Measurements from ENCODE around the gene PLD4.
"Not testable (repeated sequence)": the region's sequence is repeated elsewhere in the genome, so short reads cannot be mapped to it uniquely, and the experiment has no call there.

The PLD4 gene

DNA sequence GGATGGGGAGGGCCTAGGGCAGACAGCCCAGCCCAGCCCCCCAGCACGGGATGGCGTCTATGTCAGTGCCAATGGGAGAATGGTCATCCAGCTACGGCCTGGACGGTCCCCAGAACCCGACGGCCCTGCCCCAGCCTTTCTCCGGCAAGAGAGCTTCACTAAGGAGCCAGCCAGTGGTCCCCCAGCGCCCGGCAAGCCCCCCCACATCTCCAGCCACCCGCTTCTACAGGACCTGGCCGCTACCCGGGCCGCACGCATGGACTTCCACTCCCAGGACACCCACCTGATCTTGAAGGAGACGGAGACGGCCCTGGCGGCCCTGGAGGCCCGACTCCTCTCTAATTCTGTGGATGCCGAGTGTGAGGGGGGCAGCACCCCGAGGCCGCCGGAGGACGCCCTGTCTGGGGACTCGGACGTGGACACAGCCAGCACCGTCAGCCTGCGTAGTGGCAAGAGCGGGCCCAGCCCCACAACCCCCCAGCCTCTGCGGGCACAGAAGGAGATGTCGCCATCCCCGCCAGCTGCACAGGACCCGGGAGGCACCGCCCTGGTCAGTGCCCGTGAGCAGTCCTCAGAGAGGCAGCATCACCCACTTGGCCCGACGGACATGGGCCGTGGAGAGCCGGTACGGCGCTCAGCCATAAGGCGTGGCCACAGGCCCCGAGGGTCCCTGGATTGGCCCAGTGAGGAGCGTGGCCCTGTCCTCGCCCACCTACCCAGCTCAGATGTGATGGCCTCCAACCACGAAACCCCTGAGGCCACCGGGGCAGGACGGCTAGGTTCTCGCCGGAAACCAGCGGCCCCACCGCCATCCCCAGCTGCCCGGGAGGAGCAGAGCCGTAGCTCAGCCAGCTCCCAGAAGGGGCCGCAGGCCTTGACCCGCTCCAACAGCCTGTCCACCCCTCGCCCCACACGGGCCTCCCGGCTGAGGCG is 37.7 kb upstream of the PLD4 start:
- DNase-seq, result no peak

DNA sequence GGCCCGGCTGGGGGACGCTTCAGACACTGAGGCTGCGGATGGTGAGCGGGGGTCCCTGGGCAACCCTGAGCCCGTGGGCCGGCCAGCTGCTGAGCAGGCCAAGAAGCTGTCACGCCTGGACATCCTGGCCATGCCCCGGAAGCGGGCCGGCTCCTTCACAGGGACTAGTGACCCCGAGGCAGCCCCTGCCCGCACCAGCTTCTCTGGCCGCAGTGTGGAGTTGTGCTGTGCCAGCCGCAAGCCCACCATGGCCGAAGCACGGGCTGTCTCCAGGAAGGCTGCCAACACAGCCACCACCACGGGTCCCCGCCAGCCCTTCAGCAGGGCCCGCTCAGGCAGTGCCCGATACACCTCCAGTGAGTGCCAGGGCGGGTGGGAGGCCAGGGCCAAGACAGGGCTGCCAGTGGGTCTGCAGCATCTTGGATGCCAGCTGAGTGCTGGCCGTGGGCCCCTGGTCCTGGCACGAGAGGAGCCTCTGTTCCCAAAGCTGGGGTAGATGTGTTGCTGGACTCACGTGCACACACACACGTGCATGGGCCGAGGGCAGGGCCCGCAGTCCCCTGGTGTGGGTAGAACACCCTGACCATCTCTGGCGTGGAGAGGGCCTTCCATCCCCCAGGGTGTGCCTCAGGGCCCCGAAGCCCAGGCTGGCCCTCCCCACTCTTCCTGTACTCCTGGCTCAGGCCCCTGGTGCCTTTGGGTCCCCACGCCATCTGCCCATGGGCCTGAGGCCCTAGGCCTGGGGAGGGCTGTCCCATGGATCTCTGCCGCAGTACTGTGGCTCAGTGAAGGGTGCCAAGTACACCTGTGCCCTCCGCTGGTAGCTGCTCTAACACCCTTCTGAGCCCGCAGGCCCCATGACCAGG is 36.8 kb upstream of the PLD4 start:
- DNase-seq, result no peak

- DNase-seq, result no peak
Measured at GRCh38 chr14:104888489-104889374, 35.9 kb upstream of the PLD4 start.

GRCh38 chr14:104889375-104889757 is 35.3 kb upstream of the PLD4 start:
- no peak for DNase-seq

- not testable (repeated sequence) for DNase-seq
Measured at GRCh38 chr14:104890292-104890691, 34.4 kb upstream of the PLD4 start.

- DNase-seq, result no peak
Measured at GRCh38 chr14:104891121-104891551, 33.5 kb upstream of the PLD4 start.

DNA sequence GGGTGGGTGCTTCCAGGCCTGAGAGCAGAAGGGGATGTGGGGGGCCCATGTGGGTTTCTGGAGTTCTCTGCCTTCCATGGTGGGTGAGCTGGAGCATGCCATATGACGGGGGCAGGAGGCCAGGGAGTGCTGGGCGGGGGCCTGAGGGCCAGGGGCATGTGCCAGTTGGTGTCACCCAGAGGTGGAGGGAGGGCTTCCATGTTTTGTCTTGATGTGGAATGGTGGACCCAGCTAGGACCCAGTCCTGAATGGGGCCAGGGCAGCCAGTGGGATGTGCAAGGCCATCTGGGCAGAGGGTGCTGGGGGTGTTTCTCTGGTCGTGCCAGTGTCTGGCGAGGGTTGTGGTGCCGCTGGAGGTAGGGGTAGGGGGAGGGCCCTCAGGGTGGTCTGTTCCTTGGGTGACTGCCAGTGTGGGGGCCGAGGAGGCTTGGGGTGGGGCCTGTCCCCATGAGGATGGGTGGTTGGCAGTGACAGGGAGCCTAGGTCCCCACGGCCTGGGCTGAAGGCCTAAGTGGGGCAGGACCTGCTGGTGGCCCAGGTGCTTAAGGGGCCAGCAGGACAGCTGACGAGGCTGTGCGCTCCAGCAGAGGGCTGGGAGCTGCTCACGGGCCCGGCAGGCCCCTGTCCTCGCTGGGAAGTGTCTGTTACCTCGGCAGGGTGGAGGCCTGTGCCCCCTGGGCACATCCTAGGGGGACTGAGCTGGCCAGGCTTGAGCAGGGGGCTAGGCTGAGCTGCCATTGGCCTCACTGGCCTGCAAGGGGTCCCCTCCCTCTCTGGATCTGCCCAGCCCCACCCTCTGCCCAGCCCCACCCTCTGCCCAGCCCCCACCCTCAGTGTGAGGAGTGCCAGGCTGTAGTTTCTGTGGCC is 32.8 kb upstream of the PLD4 start:
- no peak for DNase-seq

DNA sequence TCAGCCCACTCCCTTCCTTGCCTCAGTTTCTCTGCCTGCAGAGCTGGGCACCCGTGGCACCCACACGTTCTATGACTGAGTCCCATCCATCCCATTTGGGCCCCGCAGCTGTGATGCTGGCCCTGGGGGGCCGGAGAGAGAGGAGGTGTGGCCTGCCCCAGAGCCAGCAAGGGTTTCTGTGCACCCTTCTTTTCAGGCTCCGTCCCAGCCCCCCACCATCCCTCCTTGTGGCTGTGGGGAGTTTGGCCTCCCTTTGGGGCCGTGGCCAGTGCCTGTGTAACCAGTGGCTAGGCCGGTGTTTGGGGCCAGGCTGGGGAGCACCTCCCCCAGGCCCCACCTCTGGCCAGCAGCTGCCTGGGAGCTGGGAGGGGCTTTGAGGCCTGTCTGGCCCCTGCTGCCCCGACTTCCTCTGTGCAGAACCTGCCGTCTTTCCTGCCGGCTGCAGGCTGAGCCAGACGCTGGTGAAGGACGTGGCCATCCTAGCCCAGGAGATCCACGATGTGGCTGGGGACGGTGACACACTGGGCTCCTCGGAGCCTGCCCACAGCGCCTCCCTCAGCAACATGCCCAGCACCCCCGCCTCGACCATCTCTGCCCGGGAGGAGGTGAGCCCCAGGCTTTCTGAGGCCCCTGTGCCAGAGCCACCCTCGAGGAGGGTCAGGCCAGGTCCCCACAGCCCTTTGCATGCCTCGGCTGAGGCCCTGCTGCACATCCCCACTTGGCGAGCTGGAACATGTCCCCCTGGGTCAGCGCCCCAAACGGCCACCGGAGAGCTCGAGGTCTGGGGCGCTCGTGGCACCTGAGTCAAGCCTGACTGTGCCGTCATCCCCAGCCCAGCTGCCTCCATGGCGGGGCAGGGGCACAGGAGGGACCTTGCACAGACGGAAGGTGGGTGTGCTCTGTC is 31.9 kb upstream of the PLD4 start:
- DNase-seq, result no peak

GRCh38 chr14:104893435-104894207 is 31.1 kb upstream of the PLD4 start:
- DNase-seq, result no peak

DNA sequence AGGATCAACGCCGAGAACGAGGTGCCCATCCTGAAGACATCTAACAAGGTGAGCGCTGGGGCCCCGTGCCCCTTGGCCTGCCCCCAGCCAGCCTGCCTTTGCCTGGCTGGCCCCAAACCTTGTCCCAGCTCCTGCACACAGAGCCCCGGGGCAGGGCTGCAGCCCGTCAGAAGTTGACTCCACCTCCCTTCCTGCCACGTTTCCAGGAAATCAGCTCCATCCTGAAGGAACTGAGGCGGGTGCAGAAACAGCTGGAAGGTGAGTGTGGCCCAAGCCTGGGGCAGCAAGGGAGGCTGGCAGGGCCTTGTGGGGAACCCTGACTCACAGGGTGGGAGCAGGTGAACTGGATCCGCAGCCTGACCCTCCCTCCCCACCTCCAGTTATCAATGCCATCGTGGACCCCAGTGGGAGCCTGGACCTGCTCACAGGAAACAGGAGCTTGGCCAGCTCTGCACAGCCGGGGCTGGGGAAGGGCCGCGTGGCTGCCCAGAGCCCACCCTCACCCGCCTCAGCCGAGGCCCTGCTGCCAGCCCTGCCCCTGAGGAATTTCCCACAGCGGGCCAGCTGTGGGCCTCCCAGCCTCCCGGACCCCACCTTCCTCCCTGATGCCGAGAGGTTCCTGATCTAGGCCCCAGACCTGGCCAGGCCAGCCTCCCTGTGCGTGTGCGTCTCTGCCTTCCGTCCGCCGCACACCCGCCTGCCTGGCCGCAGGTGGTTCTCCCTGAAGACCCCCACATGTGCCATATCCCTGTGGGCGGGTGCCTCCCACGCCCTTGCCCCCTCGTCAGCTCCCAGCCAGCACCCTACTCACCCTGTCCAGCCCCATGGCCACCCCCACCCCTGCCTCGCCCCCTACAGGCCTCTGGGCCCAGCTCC is 30.1 kb upstream of the PLD4 start:
- no peak for DNase-seq

DNA sequence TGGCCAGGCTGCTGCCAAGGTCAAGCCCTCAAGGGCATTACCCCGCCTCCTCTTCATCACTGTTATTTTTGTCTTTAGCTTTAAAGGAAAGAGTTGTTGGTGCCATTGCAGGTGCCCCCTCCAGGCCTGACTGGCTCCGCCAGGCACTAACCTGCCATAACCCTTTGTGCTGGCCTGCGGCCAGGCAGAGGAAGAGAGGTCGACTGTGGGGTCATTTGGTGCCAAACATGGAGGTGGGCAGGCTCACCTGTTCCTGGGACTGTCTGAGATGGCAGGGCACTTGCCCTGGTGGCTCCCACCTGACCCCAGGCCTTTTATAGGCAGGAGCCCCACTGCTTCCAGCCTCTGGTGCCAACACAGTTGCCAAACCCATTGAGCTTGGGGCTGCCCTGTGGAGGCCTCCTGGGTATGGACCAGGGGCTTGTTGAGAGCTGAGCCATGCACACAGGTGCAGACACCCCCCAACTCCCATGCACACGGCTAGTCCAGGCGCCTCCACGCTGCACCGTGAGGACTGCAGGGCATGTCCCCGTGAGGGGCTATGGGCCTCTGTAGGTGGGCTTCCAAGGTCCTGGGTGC is 29.4 kb upstream of the PLD4 start:
- no peak for DNase-seq

DNA sequence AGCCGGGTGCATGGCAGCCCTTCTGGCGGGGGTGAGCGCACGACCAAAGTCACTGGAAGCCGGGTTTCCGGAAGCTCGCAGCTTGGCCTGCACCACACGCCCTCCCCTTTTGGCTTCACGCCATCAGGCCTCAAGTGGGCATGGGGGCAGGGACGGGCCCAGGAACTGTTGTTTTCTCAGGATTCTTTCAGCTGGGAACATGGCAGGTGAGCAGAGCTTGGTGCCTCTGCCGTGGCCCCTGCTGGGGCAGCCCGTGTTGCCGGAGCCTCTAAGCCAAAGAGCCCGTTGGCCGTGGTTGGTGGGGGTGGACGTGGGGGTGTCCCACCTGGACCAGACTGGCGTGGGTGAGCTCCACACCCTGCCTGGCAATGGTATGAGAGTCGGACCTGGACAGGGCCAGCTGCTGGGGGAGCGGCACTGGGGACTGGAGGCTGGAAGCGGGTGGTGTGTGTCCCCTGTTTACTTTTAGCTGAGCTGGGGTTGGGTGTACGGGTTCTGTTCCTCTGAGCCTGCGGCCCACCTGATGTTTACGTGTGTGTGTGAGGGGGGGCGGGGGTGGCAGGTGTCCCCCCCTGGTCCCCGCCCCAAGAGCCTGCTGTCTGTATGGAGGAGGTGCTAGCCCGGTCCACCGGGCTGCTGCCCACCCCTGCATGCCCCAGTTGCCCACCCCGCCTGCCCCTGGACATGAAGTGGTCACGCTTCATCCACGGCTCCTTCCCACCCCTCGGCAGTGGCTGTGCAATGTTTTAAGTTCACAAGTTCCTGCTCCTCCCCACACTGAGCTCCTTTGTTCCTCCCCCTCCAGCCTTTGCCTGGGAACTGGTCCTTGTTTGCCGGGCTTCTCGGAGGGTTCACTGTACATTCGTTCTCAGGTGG is 28.7 kb upstream of the PLD4 start:
- no peak for DNase-seq

DNA sequence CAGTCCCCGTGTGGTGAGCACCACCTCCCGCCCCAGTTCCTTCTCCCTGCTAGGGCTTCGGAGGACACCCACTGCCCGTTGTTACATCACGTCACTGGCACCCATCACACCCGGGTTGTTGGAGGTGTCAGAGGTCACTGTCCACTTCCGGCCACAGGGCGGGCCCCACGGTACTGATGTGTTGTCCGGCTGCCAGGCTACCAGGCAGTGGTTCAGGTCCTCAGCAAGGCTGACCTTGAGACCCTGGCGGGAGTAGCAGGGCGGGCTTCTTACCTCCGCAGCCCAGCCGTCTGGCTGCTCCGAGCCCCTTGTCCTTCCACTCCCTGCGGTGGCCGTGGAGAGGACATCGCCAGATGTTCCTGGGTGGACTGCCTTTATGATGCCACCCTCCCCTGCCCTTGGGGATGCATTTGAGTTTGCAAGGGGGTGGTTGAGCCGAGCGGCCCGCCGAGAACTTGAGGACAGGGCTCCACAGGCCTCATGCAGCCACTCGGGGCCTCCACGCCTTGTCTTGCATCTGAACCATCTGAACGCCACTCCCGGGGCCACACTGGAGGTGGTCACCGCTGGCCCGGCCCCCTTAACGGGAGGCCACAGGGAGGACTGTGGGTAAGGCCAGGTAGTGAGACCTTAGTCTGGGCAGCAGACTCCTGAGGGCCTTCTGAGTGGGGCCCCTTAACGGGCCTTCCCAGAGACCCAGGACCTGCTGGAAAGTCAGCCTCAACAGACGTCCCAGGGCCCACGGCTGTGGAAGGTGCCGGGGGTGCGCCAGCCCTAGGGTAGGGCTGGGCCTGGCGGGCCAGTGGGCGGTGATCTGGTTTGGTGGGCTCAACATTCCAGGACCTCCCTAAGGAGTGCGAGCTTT is 27.1 kb upstream of the PLD4 start:
- no peak for DNase-seq

GRCh38 chr14:104898195-104898558 is 26.5 kb upstream of the PLD4 start:
- no peak for DNase-seq

GRCh38 chr14:104898870-104899510 is 25.7 kb upstream of the PLD4 start:
- no peak for DNase-seq

DNA sequence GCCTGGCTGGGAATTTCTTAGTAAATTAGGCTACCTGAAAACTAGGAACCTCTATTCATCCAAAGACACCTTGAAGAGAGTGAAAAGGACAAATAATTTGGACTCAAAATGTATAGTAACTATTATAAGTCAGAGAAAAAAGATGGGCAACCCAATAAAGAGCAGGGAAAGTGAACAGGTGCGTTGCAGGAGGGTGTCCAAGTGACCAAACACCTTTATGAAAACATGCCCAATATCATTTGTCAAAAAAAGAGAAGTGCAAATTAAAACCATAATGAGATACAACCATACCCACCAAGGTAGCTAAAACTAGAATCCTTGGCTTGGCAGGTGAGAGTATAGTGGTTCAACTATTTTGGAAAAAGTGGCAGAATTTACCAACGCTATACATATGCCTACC is 24.9 kb upstream of the PLD4 start:
- DNase-seq, result no peak

Data from inflammatory macrophage treated with lipopolysaccharide for 1 hour (primary cell).